Gastroesophageal sphincter (tissue), 3 donors: ENCODE data around the gene LINGO4.

Experiments
- CTCF ChIP-seq, 4 experiments: fragments of 200-600 bp in 2 of 4; fragments of 450-650 bp in 2 of 4; sonication (generic) in 1 of 4; IDR thresholded peaks; one replicate each; pipeline ENCODE4 v1.5.1; 2017 to 2019; ENCODE audit warnings: antibody characterized with exemption in 4 of 4, mild to moderate bottlenecking in 2 of 4, moderate library complexity in 2 of 4
- EP300 ChIP-seq: sonication (generic); formaldehyde crosslinking; IDR thresholded peaks from one replicate; pipeline ENCODE4 v1.6.1; 2017; ENCODE audit warnings: antibody characterized with exemption, mild to moderate bottlenecking
- POLR2A ChIP-seq, 2 donors: fragments of 450-650 bp; IDR thresholded peaks; one replicate each; pipeline ENCODE4 v1.6.1; 2017; ENCODE audit warnings: antibody characterized with exemption in 2 of 2, mild to moderate bottlenecking in 2 of 2, moderate library complexity in 1 of 2
- POLR2AphosphoS5 ChIP-seq: sonication (generic); formaldehyde crosslinking; IDR thresholded peaks from one replicate; pipeline ENCODE4 v1.6.1; 2017; ENCODE audit warnings: antibody characterized with exemption

DNA sequence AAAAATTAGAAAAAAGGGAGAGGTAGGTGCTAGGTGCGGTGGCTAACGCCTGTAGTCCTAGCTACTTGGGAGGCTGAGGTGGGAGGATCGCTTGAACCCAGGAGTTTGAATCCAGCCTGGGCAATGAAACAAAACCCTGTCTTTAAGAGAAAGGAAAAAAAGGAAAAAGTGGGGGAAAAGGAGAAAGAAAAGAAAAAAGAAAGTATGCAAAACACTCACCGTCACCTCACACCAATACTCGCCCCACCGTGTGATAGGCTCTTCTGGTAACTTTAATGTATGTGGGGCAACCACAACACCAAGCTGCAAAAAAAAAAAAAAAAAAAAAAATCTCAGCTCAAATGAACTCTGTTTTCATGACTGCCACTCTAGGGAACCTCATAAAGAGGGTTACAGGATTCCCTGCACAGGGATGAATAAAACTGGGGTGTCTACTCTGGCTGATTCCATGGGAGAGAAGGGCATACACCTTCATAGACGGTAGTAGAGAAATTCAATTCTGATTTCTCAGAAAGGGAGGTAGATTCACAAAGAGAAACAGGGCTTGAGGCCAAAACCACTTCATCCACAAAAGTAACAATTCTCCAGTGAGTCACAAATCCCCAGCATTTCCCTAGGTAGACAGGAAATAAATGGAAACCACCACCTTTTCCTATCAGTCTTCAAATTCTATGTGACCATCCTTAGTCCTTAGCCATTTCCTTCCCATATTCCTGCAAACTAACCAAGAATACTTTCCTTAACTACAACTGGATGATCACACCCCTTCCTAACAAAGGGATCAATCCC is 44.4 kb downstream of the LINGO4 start:
- TF ChIP-seq CTCF (IDR thresholded peaks at IDR 0.05) (no peak), EP300 (no peak), POLR2AphosphoS5 (no peak), POLR2A (IDR thresholded peaks at IDR 0.05) (no peak)
